Panc1 (cell line): ENCODE data around the gene TIGD6.

Experiments
- POLR2AphosphoS5 ChIP-seq: IDR thresholded peaks from 2 replicates; pipeline ENCODE4 v1.6.1; 2012; ENCODE audit warnings: mild to moderate bottlenecking, low read depth, low read length, moderate library complexity
- TCF7L2 ChIP-seq: IDR thresholded peaks from 2 replicates; pipeline ENCODE4 v1.6.1; 2011; ENCODE audit warnings: mild to moderate bottlenecking, low read depth, low read length, inconsistent platforms
- TF ChIP-seq, protein P1 (sequence below): fragments of 450-650 bp; IDR thresholded peaks from 2 replicates; pipeline ENCODE4 v1.5.1; 2017; ENCODE audit warnings: mild to moderate bottlenecking

GRCh38 chr5:149959406-149960236 lies 40.8 kb downstream of the TIGD6 start:
- TF ChIP-seq, protein P1, sequence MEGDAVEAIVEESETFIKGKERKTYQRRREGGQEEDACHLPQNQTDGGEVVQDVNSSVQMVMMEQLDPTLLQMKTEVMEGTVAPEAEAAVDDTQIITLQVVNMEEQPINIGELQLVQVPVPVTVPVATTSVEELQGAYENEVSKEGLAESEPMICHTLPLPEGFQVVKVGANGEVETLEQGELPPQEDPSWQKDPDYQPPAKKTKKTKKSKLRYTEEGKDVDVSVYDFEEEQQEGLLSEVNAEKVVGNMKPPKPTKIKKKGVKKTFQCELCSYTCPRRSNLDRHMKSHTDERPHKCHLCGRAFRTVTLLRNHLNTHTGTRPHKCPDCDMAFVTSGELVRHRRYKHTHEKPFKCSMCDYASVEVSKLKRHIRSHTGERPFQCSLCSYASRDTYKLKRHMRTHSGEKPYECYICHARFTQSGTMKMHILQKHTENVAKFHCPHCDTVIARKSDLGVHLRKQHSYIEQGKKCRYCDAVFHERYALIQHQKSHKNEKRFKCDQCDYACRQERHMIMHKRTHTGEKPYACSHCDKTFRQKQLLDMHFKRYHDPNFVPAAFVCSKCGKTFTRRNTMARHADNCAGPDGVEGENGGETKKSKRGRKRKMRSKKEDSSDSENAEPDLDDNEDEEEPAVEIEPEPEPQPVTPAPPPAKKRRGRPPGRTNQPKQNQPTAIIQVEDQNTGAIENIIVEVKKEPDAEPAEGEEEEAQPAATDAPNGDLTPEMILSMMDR = peak; percentile 88
- no peak; the same call in 1 of the 2 replicates for TF ChIP-seq POLR2AphosphoS5
- TF ChIP-seq TCF7L2 = no peak
